Measurements from ENCODE around the gene STEAP1B.
"Not testable (repeated sequence)": the region's sequence is repeated elsewhere in the genome, so short reads cannot be mapped to it uniquely, and the experiment has no call there.

The STEAP1B gene

DNA sequence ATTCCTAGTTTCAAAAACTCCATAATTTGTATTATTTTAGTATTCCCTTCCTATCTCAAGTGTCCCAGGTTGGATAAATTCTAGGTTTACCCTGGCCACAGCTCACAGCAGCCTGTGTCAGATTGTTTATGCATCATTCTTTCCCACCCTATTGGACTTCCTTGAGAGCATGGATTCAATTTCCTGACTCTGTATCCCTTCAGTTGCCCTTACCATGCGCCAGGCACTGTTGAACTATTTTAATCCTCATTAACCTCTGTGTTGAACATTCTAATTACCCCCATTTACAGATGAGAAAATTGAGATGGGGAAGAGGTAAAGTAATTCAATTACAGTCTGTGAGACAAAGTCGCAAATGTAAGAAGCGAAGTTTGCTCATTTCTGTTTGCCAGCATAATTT is 58.8 kb downstream of the STEAP1B start:
- in situ Hi-C loops (cut with MboI; ENCODE audit: low pct_unique_long_range_greater_than_20kb, low sequenced_read_pairs) = no loop called here
- no peak for DNase-seq

DNA sequence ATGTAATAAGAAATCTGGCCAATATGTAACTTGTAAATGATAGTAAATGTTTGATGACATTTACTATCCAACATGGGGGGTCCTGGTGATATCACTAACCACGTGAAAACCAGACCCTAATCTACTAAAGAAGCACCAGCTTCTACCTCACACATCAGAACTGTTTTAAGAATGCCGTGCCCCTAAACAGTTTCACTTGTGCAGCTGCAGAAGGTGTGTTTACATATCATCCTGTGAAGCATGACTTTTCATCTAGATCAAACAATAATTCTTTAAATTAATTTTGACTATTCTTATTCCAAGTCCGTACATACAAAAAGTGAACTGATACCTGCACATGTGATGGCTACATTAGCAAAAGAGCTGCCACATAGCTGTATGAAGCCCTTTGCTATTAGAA is 61.0 kb downstream of the STEAP1B start:
- in situ Hi-C loops (cut with MboI; ENCODE audit: low pct_unique_long_range_greater_than_20kb, low sequenced_read_pairs) = no loop called here
- DNase-seq = no peak

DNA sequence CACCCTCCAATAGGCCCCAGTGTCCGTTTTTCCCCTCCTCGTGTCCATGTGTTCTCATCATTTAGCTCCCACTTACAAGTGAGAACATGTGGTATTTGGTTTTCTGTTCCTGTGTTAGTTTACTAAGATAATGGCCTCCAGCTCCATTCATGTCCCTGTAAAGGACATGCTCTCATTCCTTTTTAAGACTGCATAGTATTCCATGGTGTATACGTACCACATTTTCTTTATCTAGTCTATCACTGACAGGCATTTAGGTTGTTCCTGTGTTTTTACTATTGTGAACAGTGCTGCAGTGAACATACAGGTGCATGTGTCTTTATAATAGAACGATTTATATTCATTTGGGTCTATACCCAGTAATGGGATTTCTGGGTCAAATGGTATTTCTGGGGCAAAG is 63.4 kb downstream of the STEAP1B start:
- in situ Hi-C loops (cut with MboI; ENCODE audit: low pct_unique_long_range_greater_than_20kb, low sequenced_read_pairs); DNase-seq: not testable (repeated sequence)

DNA sequence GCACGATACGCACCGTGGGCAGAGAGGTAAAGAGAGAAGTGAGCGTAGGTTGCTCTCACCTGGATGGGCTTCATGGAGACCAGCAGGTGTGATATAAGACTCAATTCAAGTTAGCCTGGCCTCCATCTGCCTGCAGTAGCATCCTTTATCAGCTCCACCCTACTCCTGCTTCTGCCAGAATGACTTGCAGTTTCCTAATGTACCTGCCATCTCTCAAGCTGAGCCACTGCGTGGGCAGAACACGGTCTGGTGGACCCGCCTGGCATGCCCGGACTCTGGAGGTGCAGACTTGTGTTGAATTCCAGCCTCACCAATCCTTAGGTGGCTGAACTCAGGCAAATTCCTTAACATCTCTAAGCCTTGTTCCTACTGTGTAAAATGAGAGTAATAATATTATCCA is 64.3 kb downstream of the STEAP1B start:
- DNase-seq = no peak
- in situ Hi-C loops (cut with MboI; ENCODE audit: low pct_unique_long_range_greater_than_20kb, low sequenced_read_pairs) = no loop called here

DNA sequence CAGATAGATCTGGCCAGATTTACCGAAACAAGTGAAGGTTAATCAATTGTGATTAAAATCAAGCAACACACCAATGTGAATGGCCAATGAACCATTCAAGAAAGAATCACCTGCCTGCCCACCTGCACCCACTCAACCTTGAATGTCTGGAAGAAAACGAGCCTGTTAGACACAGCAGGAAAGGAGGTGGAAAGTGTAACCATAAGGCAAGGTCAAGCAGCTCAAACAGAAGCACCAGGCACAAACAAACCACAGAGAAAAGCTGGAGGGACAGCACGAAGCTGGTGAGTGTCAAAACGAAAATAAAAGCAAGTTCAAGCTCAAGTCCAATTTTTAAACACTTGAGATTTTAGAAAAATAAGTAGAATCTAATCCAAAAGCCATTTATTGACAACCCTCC is 64.9 kb downstream of the STEAP1B start:
- DNase-seq = no peak
- in situ Hi-C loops (cut with MboI; ENCODE audit: low pct_unique_long_range_greater_than_20kb, low sequenced_read_pairs) = no loop called here

DNA sequence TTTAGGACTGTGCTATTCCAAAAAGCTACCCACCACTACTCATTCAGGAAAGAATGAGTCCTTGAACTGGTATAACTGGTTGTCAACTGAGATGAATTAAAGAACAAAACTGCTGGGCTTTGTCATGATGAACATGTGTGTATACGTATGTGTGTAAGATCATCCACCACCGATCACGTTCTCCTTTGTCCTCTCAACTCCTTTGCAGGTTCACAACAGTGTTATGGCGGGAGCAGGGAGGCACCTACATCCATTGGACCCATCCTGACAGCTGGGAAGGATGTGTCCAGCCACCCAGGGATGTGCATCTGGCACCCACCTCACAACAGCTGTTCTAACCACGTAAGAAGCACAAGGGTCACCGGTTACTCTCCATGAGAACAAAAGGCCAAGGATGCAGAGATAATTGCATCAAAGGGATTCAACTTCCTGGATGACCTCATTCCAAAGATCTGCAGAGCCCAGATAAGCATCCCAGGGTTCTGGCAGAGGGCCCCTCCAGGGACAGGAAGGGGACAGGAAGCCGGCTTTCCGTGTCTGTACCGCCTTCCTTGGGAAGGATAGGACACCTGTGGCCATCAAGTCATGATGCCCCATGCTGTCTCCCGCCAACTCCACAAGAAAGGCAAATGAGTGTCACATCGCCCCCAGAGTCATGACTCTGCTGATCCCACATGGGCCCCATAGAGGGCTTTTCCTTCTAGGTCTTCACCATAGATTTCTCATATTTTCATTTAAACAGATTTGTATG is 66.1 kb downstream of the STEAP1B start:
- in situ Hi-C loops (cut with MboI; ENCODE audit: low pct_unique_long_range_greater_than_20kb, low sequenced_read_pairs) = no loop called here
- no peak for DNase-seq

DNA sequence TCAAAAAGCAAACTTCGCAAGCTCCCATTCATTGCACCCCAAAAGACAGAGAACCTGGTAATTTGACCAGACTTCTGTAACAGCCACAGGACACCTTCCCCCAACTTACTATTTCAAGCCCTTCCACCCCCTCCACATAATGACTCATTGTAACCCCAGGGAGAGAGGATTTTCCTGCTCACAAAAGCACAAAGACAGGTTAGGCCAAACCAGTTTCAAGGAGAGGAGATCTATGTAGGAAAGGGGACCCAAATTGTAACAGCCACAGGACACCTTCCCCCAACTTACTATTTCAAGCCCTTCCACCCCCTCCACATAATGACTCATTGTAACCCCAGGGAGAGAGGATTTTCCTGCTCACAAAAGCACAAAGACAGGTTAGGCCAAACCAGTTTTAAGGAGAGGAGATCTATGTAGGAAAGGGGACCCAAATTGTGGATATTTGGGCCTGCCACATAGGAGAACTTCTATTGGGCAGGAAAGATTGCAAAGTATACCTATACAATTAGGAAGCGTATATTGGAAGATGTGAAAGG is 66.8 kb downstream of the STEAP1B start:
- in situ Hi-C loops (cut with MboI; ENCODE audit: low pct_unique_long_range_greater_than_20kb, low sequenced_read_pairs); DNase-seq: not testable (repeated sequence)

DNA sequence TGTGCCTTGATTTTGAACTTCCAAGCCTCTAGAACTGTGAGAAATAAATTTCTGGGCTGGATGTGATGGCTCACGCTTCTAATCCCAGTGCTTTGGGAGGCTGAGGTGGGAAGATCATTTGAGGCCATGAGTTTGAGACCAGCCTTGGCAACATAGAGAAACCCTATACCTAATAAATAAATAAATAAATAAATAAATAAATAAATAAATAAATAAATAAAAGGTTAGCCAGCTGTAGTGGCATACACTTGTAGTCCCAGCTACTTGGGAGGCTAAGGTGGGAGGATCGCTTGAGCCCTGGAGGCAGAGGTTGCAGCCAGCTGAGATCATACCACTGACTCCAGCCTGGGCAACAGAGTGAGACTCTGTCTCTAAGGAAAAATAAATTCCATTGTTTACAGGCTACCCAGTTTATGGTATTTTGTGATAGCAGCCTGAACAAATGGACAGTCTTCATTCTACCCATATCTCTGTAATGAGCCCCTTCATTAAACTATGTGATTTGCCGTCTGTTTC is 67.7 kb downstream of the STEAP1B start:
- in situ Hi-C loops (cut with MboI; ENCODE audit: low pct_unique_long_range_greater_than_20kb, low sequenced_read_pairs) = no loop called here
- no peak for DNase-seq

DNA sequence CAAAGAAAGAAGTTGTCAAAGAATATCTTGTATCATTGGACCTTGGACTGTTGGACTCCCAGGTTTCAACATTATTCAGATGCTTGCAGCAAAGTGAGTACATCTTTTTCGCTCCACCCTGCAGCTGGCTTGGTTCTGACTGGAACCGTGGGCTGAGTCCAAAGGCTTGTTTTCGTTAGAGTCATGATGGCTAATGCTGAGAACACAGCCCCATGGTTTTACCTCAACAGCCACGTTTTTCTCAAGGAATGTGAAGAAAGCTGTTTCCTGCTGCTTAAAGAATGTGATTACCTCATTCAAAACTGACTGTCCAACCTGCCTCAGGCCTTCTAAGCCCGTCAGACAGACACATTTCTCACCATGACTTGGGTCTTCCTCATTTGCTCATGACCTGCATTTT is 69.5 kb downstream of the STEAP1B start:
- in situ Hi-C loops (cut with MboI; ENCODE audit: low pct_unique_long_range_greater_than_20kb, low sequenced_read_pairs) = no loop called here
- no peak for DNase-seq

DNA sequence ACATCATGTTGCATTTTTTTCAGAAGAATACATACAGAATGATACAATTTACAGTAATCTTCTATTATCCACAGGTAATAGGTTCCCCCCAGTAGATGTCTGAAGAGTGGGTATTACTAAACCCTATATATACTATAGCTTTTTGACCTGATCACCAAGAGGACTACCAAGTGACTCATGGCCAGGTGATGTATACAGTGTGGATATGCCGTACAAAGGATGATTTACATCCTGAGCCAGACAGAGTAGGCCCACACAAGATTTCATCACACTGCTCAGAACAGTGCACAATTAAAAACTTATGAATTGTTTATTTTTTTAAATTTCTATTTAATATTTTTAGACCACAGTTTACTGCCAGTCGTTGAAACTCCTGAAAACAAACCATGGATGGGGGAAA is 70.6 kb downstream of the STEAP1B start:
- in situ Hi-C loops (cut with MboI; ENCODE audit: low pct_unique_long_range_greater_than_20kb, low sequenced_read_pairs) = no loop called here
- no peak for DNase-seq

DNA sequence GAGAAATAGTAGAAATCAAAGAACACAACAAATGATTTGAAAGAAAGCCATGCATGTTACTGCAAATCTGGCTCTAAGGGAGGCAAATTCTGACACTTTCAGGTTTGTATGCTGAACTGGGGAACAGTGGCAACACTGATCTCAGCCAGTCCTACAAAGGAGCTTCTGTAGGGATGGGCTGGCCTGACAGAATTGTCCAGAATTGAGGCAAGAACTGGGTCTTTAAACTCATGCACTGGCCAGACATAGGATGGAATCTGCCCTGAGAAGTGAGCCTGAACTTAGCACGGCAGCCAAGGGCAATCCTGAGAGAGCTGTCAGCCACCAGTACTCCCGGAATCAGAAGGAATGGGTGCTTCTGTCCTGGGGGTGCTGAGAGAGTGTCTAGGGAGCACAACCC is 72.1 kb downstream of the STEAP1B start:
- in situ Hi-C loops (cut with MboI; ENCODE audit: low pct_unique_long_range_greater_than_20kb, low sequenced_read_pairs) = no loop called here

DNA sequence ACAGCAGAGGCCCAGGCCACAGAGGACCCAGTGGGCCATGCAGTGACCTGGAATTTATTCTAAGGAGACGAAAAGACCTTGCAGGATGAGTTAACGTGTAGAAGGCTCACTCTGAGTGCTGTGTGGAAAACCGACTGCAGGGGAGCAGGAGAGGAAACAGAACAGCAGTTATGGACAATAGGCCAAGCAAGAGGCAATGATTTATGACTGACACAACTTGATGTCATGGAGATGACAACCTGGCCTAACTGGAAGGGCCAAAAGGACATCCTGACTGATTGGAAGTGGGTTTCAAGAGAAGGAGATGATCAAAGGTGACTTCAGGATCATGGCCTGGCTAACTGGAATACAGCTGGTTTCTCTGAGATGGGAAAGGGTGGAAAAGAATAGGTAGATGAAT is 72.9 kb downstream of the STEAP1B start:
- no peak for DNase-seq
- in situ Hi-C loops (cut with MboI; ENCODE audit: low pct_unique_long_range_greater_than_20kb, low sequenced_read_pairs) = no loop called here

More for the DNA sequence above, 72.1 kb downstream of the STEAP1B start:
- no peak for DNase-seq

DNA sequence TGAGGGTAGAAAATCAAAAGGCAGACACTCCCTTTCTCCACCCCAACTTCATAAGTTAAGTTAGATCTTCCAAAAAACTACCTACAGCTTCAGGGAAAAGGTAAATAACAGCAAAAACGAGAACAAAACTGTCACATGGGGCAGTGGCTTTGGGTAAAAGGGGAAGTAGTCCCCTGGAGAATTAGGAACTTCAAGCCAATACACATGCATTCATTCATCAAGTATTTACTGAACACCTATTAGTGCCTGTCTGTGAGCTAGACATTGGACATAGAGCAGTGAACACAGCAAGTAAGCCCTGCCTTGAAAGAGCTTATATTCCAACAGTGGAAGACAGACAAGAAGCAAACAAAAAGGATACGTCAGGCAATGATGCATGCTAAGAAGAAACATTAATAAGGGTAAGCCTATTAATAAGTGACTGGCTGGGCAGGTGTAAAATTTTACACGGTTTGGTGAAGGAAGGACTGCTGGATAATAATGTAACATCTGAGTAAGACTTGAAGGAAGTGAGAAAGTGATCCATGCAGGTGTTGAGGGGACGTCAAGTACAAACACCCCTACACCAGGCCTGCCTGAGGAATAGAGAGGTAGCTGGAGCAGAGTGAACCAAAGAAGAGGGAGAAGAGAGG is 73.4 kb downstream of the STEAP1B start:
- in situ Hi-C loops (cut with MboI; ENCODE audit: low pct_unique_long_range_greater_than_20kb, low sequenced_read_pairs) = no loop called here
- DNase-seq = peak; percentile 21

DNA sequence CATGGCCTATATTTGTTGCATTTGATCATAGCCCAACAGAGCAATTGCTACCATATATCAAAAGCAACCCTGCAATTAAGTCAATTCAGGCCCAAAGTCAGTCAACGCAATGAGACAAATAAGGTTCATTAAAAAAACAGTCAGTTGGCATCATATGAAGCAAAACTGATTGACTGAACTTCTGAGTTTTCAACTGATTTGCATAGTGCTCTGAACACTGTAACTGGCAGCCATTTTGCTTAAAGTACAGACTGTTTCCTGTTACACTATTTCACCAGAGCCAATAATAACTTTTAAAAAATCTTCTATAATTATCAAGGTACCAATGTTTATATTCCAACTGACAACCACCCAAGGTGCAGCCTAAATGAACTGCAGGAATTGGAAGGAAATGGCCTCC is 74.6 kb downstream of the STEAP1B start:
- no peak for DNase-seq
- in situ Hi-C loops (cut with MboI; ENCODE audit: low pct_unique_long_range_greater_than_20kb, low sequenced_read_pairs) = no loop called here

DNA sequence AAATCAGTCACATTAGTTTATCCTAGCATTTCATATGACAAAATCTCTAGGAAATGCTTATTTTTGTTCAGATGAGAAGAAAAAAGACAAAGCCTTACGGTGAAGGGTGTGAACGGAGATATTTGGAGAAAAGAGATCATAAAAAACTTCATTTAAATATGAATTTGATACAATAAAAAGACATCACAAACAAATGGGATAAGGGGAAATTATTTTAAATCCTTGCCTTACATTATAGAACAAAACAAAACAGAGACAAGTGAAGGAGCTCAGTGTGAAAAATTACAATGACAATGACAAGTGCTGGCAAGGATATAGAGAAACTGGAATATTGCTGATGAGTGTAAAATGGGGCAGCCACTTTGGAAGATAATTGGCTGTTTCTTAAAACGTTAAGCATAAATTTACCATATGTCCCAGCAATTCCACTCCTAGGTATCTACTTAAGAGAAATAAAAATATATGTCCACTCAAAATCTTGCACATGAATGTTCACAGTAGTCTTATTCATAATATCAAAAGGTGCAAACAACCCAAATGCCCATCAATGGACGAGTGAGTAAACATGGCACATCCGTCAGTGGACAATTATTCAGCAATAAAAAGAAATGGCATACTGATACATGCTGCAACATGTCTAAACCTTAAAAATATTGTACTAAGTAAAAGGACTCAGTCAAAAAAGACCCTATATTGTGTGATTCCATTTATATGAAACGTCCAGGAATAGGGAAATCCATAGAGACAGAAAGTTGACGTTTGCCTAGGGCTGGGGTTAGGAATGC is 77.0 kb downstream of the STEAP1B start:
- DNase-seq = no peak
- in situ Hi-C loops (cut with MboI; ENCODE audit: low pct_unique_long_range_greater_than_20kb, low sequenced_read_pairs) = no loop called here

DNA sequence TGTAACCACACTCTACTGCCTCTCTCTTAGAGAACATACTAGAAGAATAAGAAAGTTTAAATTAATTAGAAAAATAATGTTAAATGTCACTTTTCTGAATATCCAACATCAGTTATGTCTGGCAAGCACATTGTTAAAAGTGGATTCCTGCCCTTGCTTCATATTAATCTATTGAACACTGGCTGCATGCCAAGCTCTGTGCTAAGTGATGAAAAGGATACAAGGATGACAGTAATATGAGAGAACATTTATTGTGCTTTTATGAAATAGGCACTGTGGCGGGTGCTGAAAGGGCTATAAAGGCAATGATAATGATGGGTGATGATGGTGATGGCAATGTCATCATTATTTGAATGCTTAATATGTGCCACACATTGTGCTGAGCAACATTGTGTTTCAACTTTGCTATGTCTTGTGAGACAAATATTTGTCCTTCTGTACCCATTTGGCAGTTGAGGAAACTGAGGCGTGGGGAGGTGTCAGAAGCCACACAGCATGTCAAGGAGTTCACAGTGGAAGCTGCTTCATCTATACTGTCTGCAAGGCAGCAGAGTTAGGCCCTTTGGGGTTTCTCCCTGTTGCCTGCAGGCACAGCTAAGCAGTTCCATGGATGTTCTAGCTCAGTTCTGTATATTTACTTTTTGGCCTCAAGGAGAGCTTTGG is 78.9 kb downstream of the STEAP1B start:
- in situ Hi-C loops (cut with MboI; ENCODE audit: low pct_unique_long_range_greater_than_20kb, low sequenced_read_pairs) = no loop called here
- no peak for DNase-seq

DNA sequence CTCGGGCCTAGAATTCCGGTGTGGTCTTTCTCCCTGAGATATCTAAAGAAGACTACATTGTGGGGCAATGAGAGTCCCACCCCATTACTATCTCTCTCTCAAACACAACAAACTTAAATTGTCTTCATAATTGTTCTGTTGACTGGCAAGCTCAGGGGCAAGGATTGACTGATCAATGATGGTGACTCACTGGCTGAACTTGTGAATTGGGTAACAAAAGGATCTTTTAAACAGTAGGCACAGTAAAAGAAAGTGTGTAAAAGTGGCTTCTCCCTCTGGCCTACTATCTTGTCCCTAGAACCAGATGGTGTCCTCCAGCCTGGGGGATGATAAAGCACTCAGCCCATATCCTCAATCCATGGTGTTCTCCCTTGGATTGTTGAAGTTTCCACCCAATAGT is 80.0 kb downstream of the STEAP1B start:
- in situ Hi-C loops (cut with MboI; ENCODE audit: low pct_unique_long_range_greater_than_20kb, low sequenced_read_pairs) = no loop called here

DNA sequence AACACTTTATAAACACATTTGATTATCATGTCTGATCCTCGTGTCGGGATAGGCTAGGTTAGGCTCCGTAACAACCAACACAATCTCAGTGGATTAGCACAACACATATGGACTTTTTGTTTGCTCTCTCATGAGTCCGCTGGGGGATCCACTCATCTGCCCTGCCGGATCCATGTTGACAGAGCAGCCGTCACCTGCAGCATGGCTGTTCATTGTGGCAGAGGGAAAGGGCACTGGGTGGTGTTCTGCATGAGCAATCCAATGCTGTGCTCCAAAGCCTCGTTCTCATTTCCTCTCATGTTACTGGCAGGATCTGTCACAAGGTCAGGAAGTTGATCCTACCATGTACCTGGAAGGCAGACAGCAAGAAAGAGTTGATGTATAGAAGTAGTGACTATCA is 80.5 kb downstream of the STEAP1B start:
- in situ Hi-C loops (cut with MboI; ENCODE audit: low pct_unique_long_range_greater_than_20kb, low sequenced_read_pairs) = no loop called here
- no peak for DNase-seq

More for the DNA sequence above, 80.0 kb downstream of the STEAP1B start:
- no peak for DNase-seq
